ENCODE measurements around the gene MED17.

Gene MED17

DNA sequence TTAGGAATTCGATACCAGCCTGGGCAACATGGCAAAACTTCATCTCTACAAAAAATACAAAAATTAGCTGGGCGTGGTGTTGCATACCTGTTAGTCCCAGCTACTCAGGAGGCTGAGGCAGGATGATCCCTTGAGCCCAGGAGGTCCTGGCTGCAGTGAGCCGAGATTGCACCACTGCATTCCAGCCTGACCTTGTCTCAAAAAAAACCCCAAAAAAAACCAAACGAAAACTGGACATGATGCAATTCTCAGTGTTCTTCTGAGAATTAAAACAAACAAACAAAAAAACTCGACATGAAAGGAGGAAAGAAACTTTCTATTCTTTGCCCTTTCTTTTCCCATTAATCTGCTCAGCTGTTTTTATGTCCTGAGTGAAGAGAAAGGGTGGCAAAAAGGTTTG is 7.4 kb downstream of the MED17 start:
- TF ChIP-seq TOX (CRISPR knock-in tag; IDR thresholded peaks at IDR 0.05; ENCODE audit: borderline replicate concordance), result no peak
- TF ChIP-seq RARB (CRISPR knock-in tag; IDR thresholded peaks at IDR 0.05), result no peak
- TF ChIP-seq GLIS3 (CRISPR knock-in tag; IDR thresholded peaks at IDR 0.05), result no peak
- TF ChIP-seq, protein P1, sequence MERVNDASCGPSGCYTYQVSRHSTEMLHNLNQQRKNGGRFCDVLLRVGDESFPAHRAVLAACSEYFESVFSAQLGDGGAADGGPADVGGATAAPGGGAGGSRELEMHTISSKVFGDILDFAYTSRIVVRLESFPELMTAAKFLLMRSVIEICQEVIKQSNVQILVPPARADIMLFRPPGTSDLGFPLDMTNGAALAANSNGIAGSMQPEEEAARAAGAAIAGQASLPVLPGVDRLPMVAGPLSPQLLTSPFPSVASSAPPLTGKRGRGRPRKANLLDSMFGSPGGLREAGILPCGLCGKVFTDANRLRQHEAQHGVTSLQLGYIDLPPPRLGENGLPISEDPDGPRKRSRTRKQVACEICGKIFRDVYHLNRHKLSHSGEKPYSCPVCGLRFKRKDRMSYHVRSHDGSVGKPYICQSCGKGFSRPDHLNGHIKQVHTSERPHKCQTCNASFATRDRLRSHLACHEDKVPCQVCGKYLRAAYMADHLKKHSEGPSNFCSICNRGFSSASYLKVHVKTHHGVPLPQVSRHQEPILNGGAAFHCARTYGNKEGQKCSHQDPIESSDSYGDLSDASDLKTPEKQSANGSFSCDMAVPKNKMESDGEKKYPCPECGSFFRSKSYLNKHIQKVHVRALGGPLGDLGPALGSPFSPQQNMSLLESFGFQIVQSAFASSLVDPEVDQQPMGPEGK (CRISPR knock-in tag; IDR thresholded peaks at IDR 0.05; ENCODE audit: borderline replicate concordance), result no peak
- no peak for TF ChIP-seq CSDC2 (CRISPR knock-in tag; IDR thresholded peaks at IDR 0.05)
- TF ChIP-seq ISL1 (CRISPR knock-in tag; IDR thresholded peaks at IDR 0.05), result no peak
- TF ChIP-seq, protein P2, sequence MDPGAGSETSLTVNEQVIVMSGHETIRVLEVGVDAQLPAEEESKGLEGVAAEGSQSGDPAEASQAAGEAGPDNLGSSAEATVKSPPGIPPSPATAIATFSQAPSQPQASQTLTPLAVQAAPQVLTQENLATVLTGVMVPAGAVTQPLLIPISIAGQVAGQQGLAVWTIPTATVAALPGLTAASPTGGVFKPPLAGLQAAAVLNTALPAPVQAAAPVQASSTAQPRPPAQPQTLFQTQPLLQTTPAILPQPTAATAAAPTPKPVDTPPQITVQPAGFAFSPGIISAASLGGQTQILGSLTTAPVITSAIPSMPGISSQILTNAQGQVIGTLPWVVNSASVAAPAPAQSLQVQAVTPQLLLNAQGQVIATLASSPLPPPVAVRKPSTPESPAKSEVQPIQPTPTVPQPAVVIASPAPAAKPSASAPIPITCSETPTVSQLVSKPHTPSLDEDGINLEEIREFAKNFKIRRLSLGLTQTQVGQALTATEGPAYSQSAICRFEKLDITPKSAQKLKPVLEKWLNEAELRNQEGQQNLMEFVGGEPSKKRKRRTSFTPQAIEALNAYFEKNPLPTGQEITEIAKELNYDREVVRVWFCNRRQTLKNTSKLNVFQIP (CRISPR knock-in tag; IDR thresholded peaks at IDR 0.05; ENCODE audit: borderline replicate concordance, low read depth), result no peak
- ATAC-seq, result no peak

DNA sequence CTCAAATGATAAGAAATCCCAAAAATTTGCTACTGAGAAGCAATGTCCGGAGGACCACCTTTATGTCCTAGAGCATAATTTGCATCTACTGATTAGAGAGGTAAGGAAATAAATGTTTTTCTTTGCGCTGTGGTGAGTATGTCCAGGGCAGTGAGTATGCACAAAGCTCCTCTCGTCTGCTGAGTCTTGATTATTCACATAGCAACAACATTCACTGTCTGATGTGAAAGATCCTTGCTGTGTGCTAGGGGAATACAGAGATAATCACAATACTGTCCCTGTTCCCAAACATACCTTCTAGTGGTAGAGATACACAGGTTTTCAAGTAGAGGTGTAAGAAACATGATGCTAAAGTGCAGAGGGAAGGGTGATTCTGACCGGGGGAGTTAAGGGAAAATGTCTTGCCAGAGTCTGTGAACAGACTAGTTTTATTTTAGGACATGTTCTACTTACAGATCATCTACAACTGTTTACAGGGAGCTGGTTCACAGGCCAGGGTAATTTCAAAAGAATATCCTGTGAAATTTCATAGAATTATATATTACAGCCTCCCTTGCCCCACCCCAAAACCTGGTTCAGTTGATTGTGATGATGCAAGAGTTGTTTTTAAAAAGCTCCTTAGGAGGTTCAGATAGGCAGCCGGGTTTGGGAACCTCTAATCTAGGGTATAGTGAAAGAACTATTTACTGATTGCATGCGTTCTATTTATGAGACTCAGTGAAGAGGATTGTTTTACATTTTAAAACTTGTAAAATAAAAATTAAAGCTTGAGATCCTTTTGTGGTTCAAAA is 12.6 kb downstream of the MED17 start:
- ATAC-seq, result no peak
- no peak for TF ChIP-seq ZNF8 (CRISPR knock-in tag; IDR thresholded peaks at IDR 0.05)

DNA sequence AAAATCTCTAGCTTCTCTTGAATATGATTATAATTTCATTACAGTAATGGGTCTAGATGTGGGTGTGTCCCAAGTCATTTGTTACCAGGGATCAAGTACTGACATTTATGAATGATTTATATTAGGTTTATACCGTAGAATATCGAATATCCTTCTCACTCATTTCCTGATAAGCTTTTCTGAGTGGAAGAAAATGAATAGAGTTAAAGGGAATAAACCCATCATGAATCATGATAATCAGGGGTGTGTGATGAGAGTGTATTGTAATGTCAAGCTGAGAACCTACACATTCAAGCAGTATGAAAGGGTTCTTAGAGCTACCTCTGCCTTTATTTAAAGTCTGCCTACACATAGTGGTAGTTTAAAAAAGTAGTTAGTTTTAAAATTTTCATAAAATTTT is 17.3 kb downstream of the MED17 start:
- no peak for ATAC-seq

More for the DNA sequence above, 17.3 kb downstream of the MED17 start:
- TF ChIP-seq RARB (CRISPR knock-in tag; IDR thresholded peaks at IDR 0.05) (no peak), SNAI2 (CRISPR knock-in tag; IDR thresholded peaks at IDR 0.05) (no peak), ZNF8 (CRISPR knock-in tag; IDR thresholded peaks at IDR 0.05) (no peak), PPARA (CRISPR knock-in tag; IDR thresholded peaks at IDR 0.05; ENCODE audit: borderline replicate concordance) (no peak), ZNF565 (CRISPR knock-in tag; conservative IDR thresholded peaks at IDR 0.05; ENCODE audit: low read depth) (no peak), ESRRG (CRISPR knock-in tag; IDR thresholded peaks at IDR 0.05) (no peak), ARNTL (CRISPR knock-in tag; IDR thresholded peaks at IDR 0.05; ENCODE audit: borderline replicate concordance, low read depth) (no peak), TCF4 (CRISPR knock-in tag; IDR thresholded peaks at IDR 0.05; ENCODE audit: borderline replicate concordance) (no peak), ZNF70 (CRISPR knock-in tag; IDR thresholded peaks at IDR 0.05) (no peak), ZFP30 (CRISPR knock-in tag; IDR thresholded peaks at IDR 0.05) (no peak), OSR1 (CRISPR knock-in tag; IDR thresholded peaks at IDR 0.05) (no peak), BACH2 (CRISPR knock-in tag; IDR thresholded peaks at IDR 0.05; ENCODE audit: borderline replicate concordance) (no peak), ISL1 (CRISPR knock-in tag; IDR thresholded peaks at IDR 0.05) (no peak), ZFP3 (CRISPR knock-in tag; IDR thresholded peaks at IDR 0.05) (no peak), CSDC2 (CRISPR knock-in tag; IDR thresholded peaks at IDR 0.05) (no peak)
- TF ChIP-seq, protein P1 (CRISPR knock-in tag; IDR thresholded peaks at IDR 0.05; ENCODE audit: borderline replicate concordance), result no peak
- TF ChIP-seq, protein P3, sequence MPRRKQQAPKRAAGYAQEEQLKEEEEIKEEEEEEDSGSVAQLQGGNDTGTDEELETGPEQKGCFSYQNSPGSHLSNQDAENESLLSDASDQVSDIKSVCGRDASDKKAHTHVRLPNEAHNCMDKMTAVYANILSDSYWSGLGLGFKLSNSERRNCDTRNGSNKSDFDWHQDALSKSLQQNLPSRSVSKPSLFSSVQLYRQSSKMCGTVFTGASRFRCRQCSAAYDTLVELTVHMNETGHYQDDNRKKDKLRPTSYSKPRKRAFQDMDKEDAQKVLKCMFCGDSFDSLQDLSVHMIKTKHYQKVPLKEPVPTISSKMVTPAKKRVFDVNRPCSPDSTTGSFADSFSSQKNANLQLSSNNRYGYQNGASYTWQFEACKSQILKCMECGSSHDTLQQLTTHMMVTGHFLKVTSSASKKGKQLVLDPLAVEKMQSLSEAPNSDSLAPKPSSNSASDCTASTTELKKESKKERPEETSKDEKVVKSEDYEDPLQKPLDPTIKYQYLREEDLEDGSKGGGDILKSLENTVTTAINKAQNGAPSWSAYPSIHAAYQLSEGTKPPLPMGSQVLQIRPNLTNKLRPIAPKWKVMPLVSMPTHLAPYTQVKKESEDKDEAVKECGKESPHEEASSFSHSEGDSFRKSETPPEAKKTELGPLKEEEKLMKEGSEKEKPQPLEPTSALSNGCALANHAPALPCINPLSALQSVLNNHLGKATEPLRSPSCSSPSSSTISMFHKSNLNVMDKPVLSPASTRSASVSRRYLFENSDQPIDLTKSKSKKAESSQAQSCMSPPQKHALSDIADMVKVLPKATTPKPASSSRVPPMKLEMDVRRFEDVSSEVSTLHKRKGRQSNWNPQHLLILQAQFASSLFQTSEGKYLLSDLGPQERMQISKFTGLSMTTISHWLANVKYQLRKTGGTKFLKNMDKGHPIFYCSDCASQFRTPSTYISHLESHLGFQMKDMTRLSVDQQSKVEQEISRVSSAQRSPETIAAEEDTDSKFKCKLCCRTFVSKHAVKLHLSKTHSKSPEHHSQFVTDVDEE (CRISPR knock-in tag; IDR thresholded peaks at IDR 0.05), result no peak
- TF ChIP-seq, protein P2 (CRISPR knock-in tag; IDR thresholded peaks at IDR 0.05; ENCODE audit: borderline replicate concordance, low read depth), result no peak

Measured in SK-N-SH treated with all-trans-retinoic acid at 6 μM for 48 hours (cell line).